Stomach smooth muscle (tissue), 2 donors: ENCODE measurements around the gene EPHX1.
"Not testable (repeated sequence)": the region's sequence is repeated elsewhere in the genome, so short reads cannot be mapped to it uniquely, and the experiment has no call there.

ENCODE experiments used
- H3K27ac ChIP-seq: one replicate; pipeline ENCODE4 v1.7.0; 2013; ENCODE audit warnings: mild to moderate bottlenecking, low read length, inconsistent platforms
- H3K27me3 ChIP-seq, 2 donors: one replicate each; pipeline ENCODE4 v1.7.0; 2013; ENCODE audit warnings: low read length in 2 of 2; ENCODE audit not compliant: insufficient read depth in 2 of 2, control insufficient read depth in 1 of 2
- H3K36me3 ChIP-seq, 2 donors: one replicate each; pipeline ENCODE4 v1.7.0; 2013; ENCODE audit warnings: low read length in 2 of 2; ENCODE audit not compliant: control insufficient read depth in 2 of 2, insufficient read depth in 2 of 2
- H3K4me1 ChIP-seq: one replicate; pipeline ENCODE4 v1.7.0; 2013; ENCODE audit warnings: low read length; ENCODE audit not compliant: control insufficient read depth, insufficient read depth
- H3K4me3 ChIP-seq, 2 donors: one replicate each; pipeline ENCODE4 v1.7.0; 2013; ENCODE audit warnings: low read length in 2 of 2
- H3K9ac ChIP-seq, 2 donors: one replicate each; pipeline ENCODE4 v1.7.0; 2013; ENCODE audit warnings: low read length in 2 of 2, mild to moderate bottlenecking in 1 of 2
- H3K9me3 ChIP-seq, 2 donors: one replicate each; pipeline ENCODE4 v1.7.0; 2013; ENCODE audit warnings: low read length in 2 of 2; ENCODE audit not compliant: control insufficient read depth in 2 of 2
- donor health status: healthy.
- donor health status: Pancreatic carcinoma.

Gene EPHX1

DNA sequence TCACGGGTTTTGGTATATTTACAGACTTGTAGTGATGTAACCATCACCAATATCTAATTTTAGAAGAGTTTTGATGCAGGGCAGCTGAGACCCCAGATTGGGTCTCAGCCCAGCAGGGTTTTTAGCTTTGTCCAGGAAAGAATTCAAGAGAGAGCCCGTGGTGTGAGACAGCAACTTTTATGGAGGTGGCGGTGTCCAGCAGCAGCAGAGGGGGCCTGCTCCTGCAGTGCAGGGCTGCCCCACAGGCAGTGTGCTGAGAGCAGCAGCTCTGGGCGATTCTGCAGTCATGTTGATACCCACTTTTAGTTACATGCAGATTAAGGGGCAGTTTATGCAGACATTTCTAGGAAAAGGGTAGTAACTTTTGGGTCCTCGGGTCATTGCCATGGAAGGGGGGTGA is 1.8 kb upstream of the EPHX1 start:
- no peaks in the 10 kb centered on the region for H3K36me3 ChIP-seq
- H3K27me3 ChIP-seq: no peaks in the 10 kb centered on the region
- H3K4me1 ChIP-seq: peaks cover 25% of the 10 kb centered on the region
- no peaks in the 10 kb centered on the region for H3K9me3 ChIP-seq
- no peak overlapping the region for H3K9ac ChIP-seq
- no peak overlapping the region for H3K27ac ChIP-seq
- no peak overlapping the region for H3K4me3 ChIP-seq

DNA sequence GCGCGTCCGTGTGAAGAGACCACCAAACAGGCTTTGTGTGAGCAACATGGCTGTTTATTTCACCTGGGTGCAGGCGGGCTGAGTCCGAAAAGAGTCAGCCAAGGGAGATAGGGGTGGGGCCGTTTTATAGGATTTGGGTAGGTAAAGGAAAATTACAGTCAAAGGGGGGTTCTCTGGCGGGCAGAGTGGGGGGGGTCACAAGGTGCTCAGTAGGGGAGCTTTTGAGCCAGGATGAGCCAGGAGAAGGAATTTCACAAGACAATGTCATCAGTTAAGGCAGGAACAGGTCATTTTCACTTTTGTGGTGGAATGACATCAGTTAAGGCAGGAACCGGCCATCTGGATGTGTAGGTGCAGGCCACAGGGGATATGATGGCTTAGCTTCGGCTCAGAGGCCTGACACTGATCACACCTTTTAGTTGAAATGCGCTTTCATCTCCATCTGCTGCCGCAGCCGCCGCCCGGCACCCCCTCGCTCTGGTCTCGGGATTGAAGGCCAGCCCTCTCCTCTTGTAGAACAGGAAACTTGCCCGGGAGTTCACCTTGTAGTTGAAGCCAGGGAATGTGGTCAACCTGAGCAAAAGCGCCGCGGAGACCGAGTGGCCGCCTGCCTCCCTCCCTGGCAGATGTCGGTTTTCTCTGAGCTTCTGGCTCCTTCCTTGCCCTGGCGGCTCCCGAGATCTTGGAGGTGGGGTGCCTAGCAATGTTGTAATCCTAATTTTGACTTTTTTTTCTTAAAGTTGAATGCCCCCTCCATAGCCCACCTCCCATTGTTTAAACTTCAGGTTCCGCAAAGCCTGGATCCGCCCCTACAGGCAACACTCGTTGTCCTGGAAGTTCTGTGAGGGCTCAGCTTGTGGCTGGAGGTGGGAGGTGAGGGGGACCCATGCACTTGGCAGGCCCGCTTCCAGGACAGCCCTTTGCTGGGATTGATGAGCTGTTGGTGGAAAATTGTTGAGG is 935 bp downstream of the EPHX1 start:
- Histone ChIP-seq H3K4me1 (peaks cover 51% of the 10 kb centered on the region), H3K4me3 (peak overlapping the region; percentile 64 to 83), H3K9ac (peak overlapping the region; percentile 14 to 72), H3K27ac (peak overlapping the region; percentile 74)
- H3K9me3 ChIP-seq, H3K36me3 ChIP-seq, H3K27me3 ChIP-seq: not testable (repeated sequence)

DNA sequence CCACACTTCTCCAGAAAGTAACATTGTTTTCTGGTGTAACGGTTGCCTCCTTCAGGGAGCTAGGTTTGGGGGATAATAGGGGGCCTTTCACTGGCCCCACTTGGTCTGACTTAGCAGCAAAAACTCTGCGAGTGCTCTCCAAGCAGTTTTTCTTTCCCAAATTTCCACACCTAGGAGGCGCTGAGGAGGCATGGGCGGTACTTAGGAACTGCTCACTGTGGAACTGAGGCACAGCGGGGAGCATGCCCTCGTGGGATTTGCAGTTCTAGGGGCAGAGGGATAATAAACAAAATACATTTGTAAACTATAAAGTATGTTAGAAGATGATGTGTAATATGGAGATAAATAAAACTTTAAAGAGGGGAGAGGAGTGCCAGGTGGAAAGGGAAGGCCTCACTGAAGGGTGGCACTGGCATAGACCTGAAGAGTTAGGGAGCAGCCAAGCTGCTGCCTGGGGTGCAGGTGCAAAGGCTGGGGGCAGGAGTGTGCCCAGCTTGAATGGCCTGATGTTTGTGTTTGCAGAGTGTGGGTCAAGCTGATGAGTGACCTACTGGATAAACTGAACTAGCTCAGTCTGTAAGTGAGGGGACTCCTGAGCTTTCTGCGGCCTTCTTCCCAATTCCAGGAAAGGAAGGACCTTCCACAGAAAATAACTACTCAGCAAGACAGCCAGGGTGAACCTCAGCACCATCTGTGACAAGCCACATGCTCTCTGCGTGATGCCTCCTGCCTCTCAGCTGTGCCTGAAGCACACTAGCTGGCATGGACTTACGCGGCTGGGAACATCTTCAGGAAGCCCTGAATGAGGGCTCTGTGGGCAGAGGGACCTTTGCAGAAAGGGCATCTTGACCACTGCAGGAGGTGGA is 1.9 kb downstream of the EPHX1 start:
- Histone ChIP-seq H3K4me1 (peaks cover 61% of the 10 kb centered on the region), H3K36me3 (no peaks in the 10 kb centered on the region), H3K27ac (peak overlapping the region; percentile 74), H3K9ac (peak overlapping the region; percentile 14 to 21), H3K9me3 (no peaks in the 10 kb centered on the region), H3K27me3 (no peaks in the 10 kb centered on the region), H3K4me3 (peak overlapping the region in 1 of 2 donors; percentile 83)

DNA sequence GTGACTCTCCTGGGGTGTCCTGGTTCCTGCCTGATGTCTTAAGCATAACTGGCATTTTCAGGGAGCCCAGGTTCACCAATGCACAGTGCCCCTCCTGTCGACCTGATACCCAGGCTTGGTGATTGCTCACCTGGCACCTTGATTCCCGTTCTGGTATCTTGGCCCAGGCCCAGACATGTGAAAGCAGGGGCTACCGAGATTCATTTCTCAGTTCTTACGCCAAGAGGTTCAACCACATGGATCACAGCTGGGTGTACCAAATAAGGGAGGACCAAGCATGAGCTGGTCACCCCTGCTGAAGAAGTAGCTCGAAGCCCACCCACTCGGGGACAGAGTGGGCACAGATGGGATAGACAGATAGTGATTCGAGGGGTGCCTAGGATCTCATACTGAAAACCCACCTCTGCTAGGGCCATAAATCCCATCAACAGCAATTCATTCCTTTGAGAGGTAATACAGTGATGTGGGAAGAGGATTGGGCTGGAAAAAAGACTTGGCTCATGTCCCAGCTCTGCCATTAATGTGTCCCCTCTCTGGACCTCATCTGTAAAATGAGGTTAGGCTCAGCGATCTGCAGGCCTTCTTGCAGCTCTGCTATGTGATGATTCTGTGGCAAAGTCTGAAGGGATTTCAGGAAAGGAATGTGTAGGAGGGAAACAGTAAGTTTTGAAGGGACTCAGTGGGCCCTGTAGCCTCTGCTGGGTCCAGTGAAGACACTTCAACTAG is 2.7 kb downstream of the EPHX1 start:
- Histone ChIP-seq H3K27ac (peak overlapping the region; percentile 74), H3K4me1 (peaks cover 69% of the 10 kb centered on the region), H3K36me3 (no peaks in the 10 kb centered on the region), H3K27me3 (no peaks in the 10 kb centered on the region), H3K9me3 (no peaks in the 10 kb centered on the region), H3K4me3 (peak overlapping the region in 1 of 2 donors; percentile 83), H3K9ac (peak overlapping the region in 1 of 2 donors; percentile 47)

DNA sequence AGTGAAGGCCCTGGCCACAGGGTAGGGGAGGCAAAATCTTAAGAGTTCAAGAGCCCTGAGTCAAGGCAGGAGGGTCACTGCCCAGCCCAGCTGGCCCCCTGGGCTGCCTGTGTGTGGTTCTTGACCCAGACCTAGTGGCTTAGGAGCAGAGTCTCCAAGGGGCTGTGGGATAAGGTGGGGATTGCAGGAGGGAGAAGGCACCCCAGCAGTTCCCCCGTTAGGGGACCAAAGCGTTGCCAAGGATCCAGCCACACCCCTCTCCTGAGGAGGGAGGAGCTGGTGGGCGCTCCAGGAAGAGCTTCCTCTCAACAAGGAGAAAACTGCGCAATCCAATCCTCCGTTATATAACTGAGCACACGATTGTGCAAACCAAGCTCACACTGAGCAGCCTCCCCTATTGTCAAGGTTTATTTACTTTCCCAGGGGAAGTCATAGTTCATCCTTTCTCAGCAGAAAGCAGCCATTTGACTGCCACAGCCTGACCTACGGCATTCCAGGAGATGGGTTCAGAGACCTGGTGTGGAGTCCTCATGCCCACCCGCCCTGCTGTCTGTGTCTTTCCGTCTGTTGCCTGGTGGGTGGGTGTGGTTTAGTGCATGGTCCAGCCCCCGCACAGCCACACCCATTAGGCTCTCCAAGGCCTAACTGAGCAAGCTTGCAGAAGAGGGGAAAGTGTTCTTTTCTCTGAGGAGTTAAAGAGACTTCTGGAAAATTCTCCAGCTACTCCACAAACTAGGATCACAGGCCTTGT is 3.5 kb downstream of the EPHX1 start:
- H3K27me3 ChIP-seq: no peaks in the 10 kb centered on the region
- H3K36me3 ChIP-seq: no peaks in the 10 kb centered on the region
- peak overlapping the region in 1 of 2 donors; percentile 58 for H3K4me3 ChIP-seq
- peak overlapping the region in 1 of 2 donors; percentile 47 for H3K9ac ChIP-seq
- H3K4me1 ChIP-seq: peaks cover 76% of the 10 kb centered on the region
- no peaks in the 10 kb centered on the region for H3K9me3 ChIP-seq
- peak overlapping the region; percentile 74 for H3K27ac ChIP-seq

DNA sequence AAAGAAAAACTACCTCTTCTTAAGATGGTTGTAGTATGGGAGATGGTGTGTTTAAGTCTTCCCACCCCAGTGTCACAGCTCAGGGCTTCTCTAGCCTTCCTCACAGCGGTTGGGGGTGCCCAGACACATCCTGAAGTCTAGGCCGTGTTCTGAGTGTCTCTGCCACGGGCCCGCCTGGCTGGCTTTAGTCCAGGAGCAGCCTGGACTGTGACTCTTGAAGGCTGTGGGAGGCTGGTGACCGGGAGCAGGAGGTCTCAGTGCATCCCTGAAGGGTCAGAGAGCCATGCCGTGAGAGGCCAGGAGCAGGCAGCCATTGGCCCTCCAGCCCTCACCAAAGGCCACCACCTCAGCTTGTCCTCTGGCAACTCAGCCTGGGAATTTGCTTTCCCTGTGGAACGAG is 4.5 kb downstream of the EPHX1 start:
- Histone ChIP-seq H3K9me3 (no peaks in the 10 kb centered on the region), H3K4me1 (peaks cover 79% of the 10 kb centered on the region), H3K36me3 (no peaks in the 10 kb centered on the region), H3K4me3 (peak overlapping the region in 1 of 2 donors; percentile 40), H3K27ac (peak overlapping the region; percentile 74), H3K27me3 (no peaks in the 10 kb centered on the region), H3K9ac (peak overlapping the region in 1 of 2 donors; percentile 14)

DNA sequence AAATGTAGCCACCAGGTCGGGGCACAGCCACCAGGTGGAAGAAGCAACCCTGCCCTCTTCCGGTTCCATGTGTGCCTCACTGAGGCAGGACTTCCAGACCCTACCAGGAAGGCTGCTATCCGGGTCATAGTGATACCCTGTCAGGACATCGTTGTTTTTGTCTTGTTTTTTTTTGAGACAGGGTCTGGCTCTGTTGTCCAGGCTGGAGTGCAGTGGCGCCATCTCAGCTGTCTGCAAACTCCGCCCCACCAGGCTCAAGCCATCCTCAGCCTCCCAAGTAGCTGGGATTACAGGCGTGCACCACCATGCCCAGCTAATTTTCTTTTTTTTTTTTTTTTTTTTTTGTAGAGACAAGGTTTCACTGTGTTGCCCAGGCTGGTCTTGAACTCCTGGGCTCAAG is 5.2 kb downstream of the EPHX1 start:
- not testable (repeated sequence) for H3K9me3 ChIP-seq, H3K4me3 ChIP-seq, H3K27me3 ChIP-seq, H3K36me3 ChIP-seq
- Histone ChIP-seq H3K4me1 (peaks cover 80% of the 10 kb centered on the region), H3K27ac (peak overlapping the region; percentile 74), H3K9ac (peak overlapping the region in 1 of 2 donors; percentile 14)

DNA sequence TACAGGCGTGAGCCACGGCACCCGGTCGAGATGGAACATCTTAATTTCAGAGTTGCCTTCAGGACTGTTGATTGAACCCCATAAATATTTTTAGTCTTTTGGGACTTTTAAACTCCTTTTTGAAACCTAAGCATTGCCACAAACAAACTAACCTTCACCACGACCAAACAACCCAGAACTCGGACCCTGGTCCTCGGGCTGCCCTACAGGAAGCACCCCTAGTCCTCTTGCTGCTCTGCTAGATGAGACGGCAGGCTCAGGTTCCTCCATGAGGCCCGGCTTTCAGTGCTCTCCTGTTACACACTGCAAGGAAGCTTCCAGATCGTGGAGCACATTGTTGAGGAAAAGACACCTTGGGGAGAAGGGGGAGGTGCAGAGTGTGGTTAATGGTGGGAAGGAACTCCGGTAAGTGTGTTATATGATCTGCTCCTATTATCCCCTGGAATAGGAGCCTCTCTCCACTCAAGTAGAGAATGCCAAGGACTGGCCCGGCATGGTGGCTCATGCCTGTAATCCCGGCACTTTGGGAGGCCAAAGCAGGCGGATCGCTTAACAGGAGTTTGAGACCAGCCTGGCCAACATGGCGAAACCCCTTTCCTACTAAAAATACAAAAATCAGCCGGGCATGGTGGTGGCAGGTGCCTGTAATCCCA is 5.7 kb downstream of the EPHX1 start:
- H3K36me3 ChIP-seq: no peaks in the 10 kb centered on the region
- H3K9ac ChIP-seq: no peak overlapping the region
- H3K27me3 ChIP-seq: no peaks in the 10 kb centered on the region
- peak overlapping the region; percentile 67 for H3K27ac ChIP-seq
- H3K4me3 ChIP-seq: no peak overlapping the region
- peaks cover 82% of the 10 kb centered on the region for H3K4me1 ChIP-seq
- no peaks in the 10 kb centered on the region for H3K9me3 ChIP-seq

DNA sequence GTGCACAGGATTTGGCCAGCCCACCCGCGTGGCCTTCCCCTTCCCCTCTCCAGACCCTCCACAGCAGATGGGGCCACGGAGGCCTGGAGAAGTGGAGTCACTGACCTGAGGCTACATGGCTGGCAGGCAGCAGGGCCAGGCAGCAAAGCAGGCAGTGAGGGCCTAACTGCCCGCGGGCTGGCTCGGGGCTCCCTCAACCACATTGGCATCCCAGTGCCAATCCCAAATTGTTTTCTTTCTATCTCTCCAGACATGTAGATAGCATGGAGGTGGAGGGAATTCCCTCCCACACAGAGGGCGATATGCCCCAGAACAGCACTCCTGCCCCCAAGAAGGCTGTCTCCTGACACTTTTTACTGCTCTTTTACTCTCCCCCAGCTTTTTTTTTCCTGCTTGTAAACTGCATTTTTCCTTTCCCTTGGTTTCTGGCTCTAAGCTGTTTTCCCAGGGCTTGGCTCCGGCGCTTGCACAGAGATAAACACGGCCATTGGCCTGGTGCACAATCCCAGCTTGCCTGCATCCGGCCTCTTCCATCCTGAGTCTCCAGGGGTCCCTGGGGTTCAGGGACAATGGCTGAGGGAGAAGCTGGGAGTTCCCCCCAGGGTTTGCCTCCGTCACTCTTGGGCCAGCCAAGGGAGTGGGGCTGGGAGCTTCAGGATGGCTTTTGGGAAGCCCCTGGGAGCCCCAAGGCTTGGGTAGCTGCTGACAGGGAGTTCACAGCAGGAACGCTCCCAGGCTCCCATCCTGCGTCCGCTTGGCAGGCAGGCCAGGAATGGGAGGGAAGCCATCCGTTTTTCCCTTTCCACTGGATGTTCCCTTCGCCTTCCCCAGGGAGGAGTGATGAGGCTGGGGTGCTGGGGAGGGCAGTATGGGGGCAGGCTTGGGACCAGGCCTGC is 7.0 kb downstream of the EPHX1 start:
- Histone ChIP-seq H3K9ac (peak overlapping the region; percentile 25 to 62), H3K9me3 (no peaks in the 10 kb centered on the region), H3K27ac (peak overlapping the region; percentile 94), H3K36me3 (no peaks in the 10 kb centered on the region), H3K27me3 (no peaks in the 10 kb centered on the region), H3K4me3 (peak overlapping the region in 1 of 2 donors; percentile 54), H3K4me1 (peaks cover 77% of the 10 kb centered on the region)
